Right lobe of liver (tissue), 6 donors: ENCODE measurements around the gene DNAJB6. TPM values are rescaled to one million over a fixed set of nuclear protein-coding genes. Genes with fewer than 3 reads are reported as not detected.

Experiments
- ATAC-seq, 4 donors: fragments of 200-7000 bp; cut with Tn5 transposase; one replicate each; pipeline ENCODE4 v1.9.1; 2020; ENCODE audit warnings: mild to moderate bottlenecking in 4 of 4, moderate library complexity in 4 of 4
- DNase-seq, 3 donors: peaks; one replicate each; pipeline ENCODE4 v3.0.0-alpha.2; 2020
- H3K27ac ChIP-seq, 3 donors: fragments of 200-600 bp; one replicate each; pipeline ENCODE4 v1.8.0; 2022
- H3K27me3 ChIP-seq, 2 donors: fragments of 200-600 bp; one replicate each; pipeline ENCODE4 v1.8.0; 2022
- H3K36me3 ChIP-seq, 4 donors: fragments of 200-600 bp; sonication (generic) in 1 of 4; one replicate each; pipeline versions ENCODE4 v1.5.1 to v1.8.0; 2017 to 2022; ENCODE audit warnings: control low read depth in 1 of 4
- H3K4me1 ChIP-seq, 4 donors: fragments of 200-600 bp; sonication (generic) in 1 of 4; one replicate each; pipeline versions ENCODE4 v1.5.1 to v1.8.0; 2017 to 2022; ENCODE audit warnings: control low read depth in 1 of 4
- H3K4me3 ChIP-seq, 3 donors: fragments of 200-600 bp; one replicate each; pipeline ENCODE4 v1.8.0; 2022
- H3K9me3 ChIP-seq, 4 donors: fragments of 200-600 bp; sonication (generic) in 1 of 4; one replicate each; pipeline versions ENCODE4 v1.5.1 to v1.8.0; 2017 to 2022; ENCODE audit warnings: control low read depth in 1 of 4
- POLR2A ChIP-seq: fragments of 450-650 bp; IDR thresholded peaks from one replicate; pipeline ENCODE4 v1.6.1; 2017; ENCODE audit warnings: antibody characterized with exemption, mild to moderate bottlenecking
- WGBS: methylation state at CpG from one replicate; pipeline ENCODE4 v1.1.6; 2018; ENCODE audit warnings: low coverage, low lambda C conversion rate; ENCODE audit not compliant: insufficient coverage; ENCODE audit errors: missing lambda C conversion rate; 5-methylcytosine and 5-hydroxymethylcytosine counted together
- intact Hi-C, 2 donors: fragments of 100-400 bp; cut with DNase I; formaldehyde crosslinking; loops; one replicate each; pipeline versions ENCODE4 v1.11.2 to v1.14.1; 2022
- total RNA-seq, 6 experiments: library from RNA; depleted of rRNA in 2 of 6; stranded (reverse); fragments of >200 nt in 2 of 6; fragmentation: NEBNext Ultra II Directional in 3 of 6; extraction: Animal tissue kit (Norgen Biotek cat#: 25700) in 3 of 6; gene quantifications; one replicate each; pipeline versions ENCODE4 v1.1.0 to v1.2.4, GENCODE V29; 2016 to 2023
- TF ChIP-seq, protein P1 (sequence below), 4 donors: fragments of 200-600 bp in 3 of 4; fragments of 450-650 bp in 1 of 4; IDR thresholded peaks; one replicate each; pipeline versions ENCODE4 v1.5.1 to v1.8.0; 2016 to 2022; ENCODE audit warnings: antibody characterized with exemption in 4 of 4, mild to moderate bottlenecking in 2 of 4
- donor health status: DM: no; HTN: yes; CAD: no.
- donor health status: DM: no; HTN: no; CAD: no.
- donor health status: DM: no; HTN: no; CAD: no.
- donor health status: DM: no; HTN: yes; CAD: no.
- donor health status: DM: no; HTN: yes; CAD: no.

Gene DNAJB6
- total RNA-seq, 6 experiments from 2014 or later, result 24.5 to 38.0 (median 35.2) TPM

DNA sequence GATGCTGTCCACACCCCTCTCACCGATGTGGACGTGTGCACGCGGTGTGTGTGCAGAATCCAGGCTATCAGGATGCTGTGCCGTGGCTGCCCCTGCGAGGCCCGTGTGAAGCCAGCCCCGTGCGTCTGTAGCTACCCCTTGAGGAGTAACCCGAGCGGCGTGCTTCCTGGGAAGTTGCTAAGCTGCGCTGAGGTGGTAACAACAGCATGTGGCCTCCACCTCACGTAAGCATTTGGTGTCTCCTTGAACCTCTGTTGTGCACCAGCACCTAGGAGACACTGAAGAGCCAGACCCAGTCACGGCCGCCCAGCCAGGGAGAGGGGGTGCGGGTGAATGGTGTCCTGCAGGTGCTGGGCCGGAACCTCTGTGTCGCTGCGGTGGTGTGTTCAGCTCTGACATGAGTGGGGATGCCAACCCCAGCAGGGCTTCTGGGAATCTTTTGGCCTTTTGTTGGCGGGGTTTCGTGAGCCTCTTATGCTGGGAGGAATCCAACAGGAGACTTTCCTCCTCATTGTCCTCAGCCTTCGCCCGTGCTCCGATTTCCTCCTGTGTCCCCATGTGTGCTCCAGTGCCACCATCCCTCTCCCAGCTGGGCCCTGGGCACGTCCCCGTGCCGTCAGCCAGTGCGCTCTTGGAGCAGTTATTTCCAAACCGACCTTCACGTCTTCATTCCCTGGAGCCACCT is 60.4 kb downstream of the DNAJB6 start:
- ATAC-seq (no peak), DNase-seq (no peak)
- H3K27ac ChIP-seq, result peak overlapping the region in 1 of 3 donors; percentile 16
- no peaks in the 10 kb centered on the region for H3K27me3 ChIP-seq
- peaks cover 0 to 4% (median 0%) of the 10 kb centered on the region in 4 donors for H3K4me1 ChIP-seq
- intact Hi-C loops, result no loop called here
- 80% methylated on average over 4 of the region's 31 CpGs for WGBS
- H3K9me3 ChIP-seq, result no peaks in the 10 kb centered on the region
- H3K36me3 ChIP-seq, result no peaks in the 10 kb centered on the region
- H3K4me3 ChIP-seq, result no peak overlapping the region
- no peak for TF ChIP-seq POLR2A
- TF ChIP-seq, protein P1, sequence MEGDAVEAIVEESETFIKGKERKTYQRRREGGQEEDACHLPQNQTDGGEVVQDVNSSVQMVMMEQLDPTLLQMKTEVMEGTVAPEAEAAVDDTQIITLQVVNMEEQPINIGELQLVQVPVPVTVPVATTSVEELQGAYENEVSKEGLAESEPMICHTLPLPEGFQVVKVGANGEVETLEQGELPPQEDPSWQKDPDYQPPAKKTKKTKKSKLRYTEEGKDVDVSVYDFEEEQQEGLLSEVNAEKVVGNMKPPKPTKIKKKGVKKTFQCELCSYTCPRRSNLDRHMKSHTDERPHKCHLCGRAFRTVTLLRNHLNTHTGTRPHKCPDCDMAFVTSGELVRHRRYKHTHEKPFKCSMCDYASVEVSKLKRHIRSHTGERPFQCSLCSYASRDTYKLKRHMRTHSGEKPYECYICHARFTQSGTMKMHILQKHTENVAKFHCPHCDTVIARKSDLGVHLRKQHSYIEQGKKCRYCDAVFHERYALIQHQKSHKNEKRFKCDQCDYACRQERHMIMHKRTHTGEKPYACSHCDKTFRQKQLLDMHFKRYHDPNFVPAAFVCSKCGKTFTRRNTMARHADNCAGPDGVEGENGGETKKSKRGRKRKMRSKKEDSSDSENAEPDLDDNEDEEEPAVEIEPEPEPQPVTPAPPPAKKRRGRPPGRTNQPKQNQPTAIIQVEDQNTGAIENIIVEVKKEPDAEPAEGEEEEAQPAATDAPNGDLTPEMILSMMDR (IDR thresholded peaks at IDR 0.05), result no peak

DNA sequence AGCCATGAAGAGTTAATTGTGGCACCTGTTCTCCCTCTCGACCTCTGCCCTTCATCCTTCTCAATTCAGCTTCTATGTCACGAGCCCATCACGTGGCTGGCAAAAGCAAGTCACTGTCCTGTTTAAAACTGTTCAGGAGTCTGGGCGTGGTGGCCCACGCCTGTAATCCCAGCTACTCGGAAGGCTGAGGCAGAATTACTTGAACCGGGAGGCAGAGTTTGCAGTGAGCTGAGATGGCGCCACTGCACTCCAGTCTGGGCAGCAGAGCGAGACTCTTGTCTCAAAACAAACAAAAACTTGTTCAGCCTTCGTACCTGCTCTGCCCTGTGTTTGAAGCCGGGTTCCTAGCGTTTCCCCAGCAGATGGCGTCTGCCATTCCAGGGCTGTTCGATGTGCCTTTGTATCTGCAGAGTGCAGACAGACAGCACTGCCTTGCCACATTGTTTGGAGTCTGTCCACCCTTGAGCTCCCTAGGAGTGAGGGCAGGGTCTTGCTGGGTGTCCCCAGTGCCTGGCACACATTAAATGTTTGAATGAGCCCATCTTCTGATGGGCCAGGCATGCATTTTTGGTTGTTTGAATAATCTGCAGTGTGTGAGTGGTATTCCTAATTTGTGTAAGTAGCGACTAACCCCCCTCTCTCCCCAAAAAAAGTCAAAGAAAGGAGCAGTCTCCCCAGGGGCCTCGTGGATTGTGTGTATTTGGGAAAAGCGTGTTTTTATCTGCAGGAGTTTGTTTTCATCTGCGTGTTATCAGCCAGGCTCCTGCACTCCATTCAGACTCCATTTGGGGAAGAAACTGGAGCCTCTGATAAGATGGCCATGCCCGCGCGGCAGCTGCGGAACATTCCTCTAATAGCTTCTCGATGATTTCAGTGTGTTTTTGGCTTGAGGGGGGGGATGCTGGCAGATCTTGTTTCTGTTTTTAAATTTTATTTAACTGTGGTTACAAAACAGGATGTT is 61.2 kb downstream of the DNAJB6 start:
- intact Hi-C loops, result no loop called here
- Histone ChIP-seq H3K4me1 (no peaks in the 10 kb centered on the region), H3K27ac (peak overlapping the region in 1 of 3 donors; percentile 16), H3K36me3 (no peaks in the 10 kb centered on the region), H3K9me3 (no peaks in the 10 kb centered on the region), H3K4me3 (no peak overlapping the region), H3K27me3 (no peaks in the 10 kb centered on the region)
- WGBS, result 55% methylated on average over 15 of the region's 23 CpGs
- TF ChIP-seq, protein P1 (IDR thresholded peaks at IDR 0.05), result peak in 3 of 4 donors; percentile 23 to 40 (median 25)
- no peak for TF ChIP-seq POLR2A
- DNase-seq (no peak), ATAC-seq (peak; percentile 65 to 73 (median 70))

DNA sequence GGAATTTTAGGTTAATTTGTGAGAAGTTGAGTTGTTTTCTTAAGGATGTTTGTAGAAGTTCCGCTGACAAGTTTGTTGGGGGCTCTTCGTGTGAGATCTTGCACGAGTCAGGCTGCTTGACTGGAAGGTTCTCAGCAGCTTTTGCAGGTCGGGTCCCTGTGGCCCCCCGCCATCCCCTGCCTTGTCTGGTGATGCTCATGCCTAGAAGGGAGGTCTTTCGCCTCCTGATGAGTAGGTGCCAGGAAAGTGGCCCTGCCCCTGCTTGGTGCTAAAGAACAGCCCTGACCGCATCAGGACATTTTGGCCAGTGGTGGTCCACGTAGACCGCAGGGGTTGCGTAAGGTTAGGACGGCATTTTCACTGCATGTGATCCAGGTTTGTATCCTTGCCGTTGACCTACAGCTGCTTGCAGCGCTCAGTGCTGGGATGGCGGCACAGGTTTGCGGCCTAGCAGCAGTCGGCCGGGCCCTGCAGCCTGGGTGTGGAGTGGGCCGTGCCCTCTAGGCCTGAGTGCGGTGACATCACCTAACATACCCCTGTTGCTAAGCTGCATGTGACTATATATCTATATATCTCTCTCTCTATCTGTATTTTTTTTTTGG is 62.4 kb downstream of the DNAJB6 start:
- Histone ChIP-seq H3K27me3 (no peaks in the 10 kb centered on the region), H3K9me3 (no peaks in the 10 kb centered on the region), H3K4me3 (no peak overlapping the region), H3K27ac (peak overlapping the region in 1 of 3 donors; percentile 40), H3K36me3 (no peaks in the 10 kb centered on the region), H3K4me1 (no peaks in the 10 kb centered on the region)
- TF ChIP-seq, protein P1 (IDR thresholded peaks at IDR 0.05), result no peak
- no peak for TF ChIP-seq POLR2A
- DNase-seq (no peak), ATAC-seq (no peak)
- 93% methylated on average over 5 of the region's 19 CpGs for WGBS
- intact Hi-C loops, result no loop called here

DNA sequence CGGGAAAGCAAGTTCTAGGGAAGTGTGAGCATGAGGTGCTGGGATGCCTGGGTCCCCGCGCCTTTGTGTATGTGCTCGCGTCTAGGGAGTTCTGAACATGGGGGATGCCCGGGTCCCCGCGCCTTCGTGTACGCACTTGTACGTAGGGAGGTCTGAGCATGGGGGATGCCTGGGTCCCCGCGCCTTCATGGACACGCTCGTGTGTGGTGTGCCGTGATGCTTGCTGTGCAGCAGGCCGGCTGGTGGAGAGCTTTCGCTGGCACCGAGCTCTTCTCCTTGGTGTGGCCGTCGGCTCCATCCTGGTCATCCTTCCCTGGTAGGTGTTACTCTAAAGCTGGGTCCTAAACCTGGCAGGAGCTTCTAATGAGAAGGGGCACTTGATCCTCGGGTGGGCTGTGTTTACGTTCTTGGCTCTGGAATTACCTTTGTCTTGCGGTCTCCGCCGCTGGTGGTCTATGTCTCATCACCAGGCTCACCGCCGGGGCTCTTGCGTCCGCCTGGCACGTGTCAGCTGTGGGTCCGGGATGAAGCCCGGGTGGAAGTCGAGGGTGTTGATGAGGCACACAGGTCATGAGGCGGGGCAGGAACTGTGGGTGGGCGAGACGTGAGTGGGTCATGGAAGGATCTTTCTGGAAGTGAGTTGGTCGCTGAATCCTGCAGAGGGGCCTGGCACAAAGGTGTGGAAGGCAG is 63.5 kb downstream of the DNAJB6 start:
- intact Hi-C loops, result no loop called here
- ATAC-seq (no peak), DNase-seq (no peak)
- Histone ChIP-seq H3K27me3 (no peaks in the 10 kb centered on the region), H3K4me3 (no peak overlapping the region), H3K4me1 (no peaks in the 10 kb centered on the region), H3K9me3 (no peaks in the 10 kb centered on the region), H3K27ac (no peak overlapping the region), H3K36me3 (no peaks in the 10 kb centered on the region)
- no peak for TF ChIP-seq POLR2A
- TF ChIP-seq, protein P1 (IDR thresholded peaks at IDR 0.05), result no peak
- WGBS, result 67% methylated on average over 5 of the region's 38 CpGs
